Gastrocnemius medialis (tissue), 4 donors: ENCODE results near the gene PTPRM. TPM values are rescaled to one million over a fixed set of nuclear protein-coding genes. Genes with fewer than 3 reads are reported as not detected.

ENCODE experiments used
- ATAC-seq, 2 donors: fragments of 150-250 bp; one replicate each; pipeline ENCODE4 v1.9.1; 2016
- DNase-seq, 2 donors: peaks; one replicate each; pipeline ENCODE4 v3.0.0-alpha.2; 2019
- H3K27ac ChIP-seq, 4 donors: fragments of 200-600 bp; sonication (generic); 1 replicate in 1 of 4; 2 replicates in 3 of 4; pipeline ENCODE4 v1.5.1; 2016 to 2018; ENCODE audit warnings: mild to moderate bottlenecking in 2 of 4, moderate library complexity in 1 of 4
- H3K27me3 ChIP-seq, 3 donors: fragments of 200-600 bp; sonication (generic) in 2 of 3; 1 replicate in 1 of 3; 2 replicates in 2 of 3; pipeline versions ENCODE4 v1.5.1 to v1.6.0; 2016 to 2019; ENCODE audit warnings: mild to moderate bottlenecking in 1 of 3, moderate library complexity in 1 of 3
- H3K36me3 ChIP-seq, 2 donors: fragments of 200-600 bp; sonication (generic) in 1 of 2; one replicate each; pipeline ENCODE4 v1.5.1; 2017 to 2018
- H3K4me1 ChIP-seq, 2 donors: fragments of 200-600 bp; sonication (generic) in 1 of 2; one replicate each; pipeline ENCODE4 v1.5.1; 2016 to 2017; ENCODE audit warnings: mild to moderate bottlenecking in 2 of 2
- H3K4me3 ChIP-seq, 4 donors: fragments of 200-600 bp; sonication (generic) in 3 of 4; 1 replicate in 1 of 4; 2 replicates in 3 of 4; pipeline ENCODE4 v1.5.1; 2016 to 2019; ENCODE audit warnings: mild to moderate bottlenecking in 2 of 4
- H3K9me3 ChIP-seq, 3 donors: fragments of 200-600 bp; sonication (generic) in 2 of 3; 1 replicate in 1 of 3; 2 replicates in 2 of 3; pipeline ENCODE4 v1.5.1; 2016 to 2019
- POLR2A ChIP-seq, 2 donors: fragments of 450-650 bp; IDR thresholded peaks; one replicate each; pipeline ENCODE4 v1.6.1; 2017; ENCODE audit warnings: antibody characterized with exemption in 2 of 2, mild to moderate bottlenecking in 2 of 2, moderate library complexity in 2 of 2
- in situ Hi-C, 4 donors: fragments of 200-750 bp; cut with MboI; loops; one replicate each; pipeline versions ENCODE4 v1.15.0 to v1.8.0; 2017; ENCODE audit warnings: low sequenced_read_pairs in 4 of 4
- intact Hi-C: fragments of 100-400 bp; cut with DNase I; formaldehyde crosslinking; loops from one replicate; pipeline ENCODE4 v1.15.1; 2023; ENCODE audit warnings: low total_unique reads
- total RNA-seq, 4 donors: library from RNA; depleted of rRNA; stranded (reverse); fragments of >200 nt; gene quantifications; one replicate each; pipeline versions ENCODE4 v1.1.0 to v1.2.3, GENCODE V29; 2016
- TF ChIP-seq, protein P1 (sequence below), 5 experiments: fragments of 450-650 bp in 3 of 5; fragments of 200-600 bp in 2 of 5; sonication (generic) in 2 of 5; IDR thresholded peaks in 4 of 5; conservative IDR thresholded peaks in 1 of 5; 1 replicate in 4 of 5; 2 replicates in 1 of 5; pipeline ENCODE4 v1.5.1; 2016 to 2019; ENCODE audit warnings: antibody characterized with exemption in 5 of 5, mild to moderate bottlenecking in 3 of 5, moderate library complexity in 3 of 5

The PTPRM gene
- total RNA-seq, 4 donors from 2014 or later: 52.6 to 79.3 (median 63.8) TPM

DNA sequence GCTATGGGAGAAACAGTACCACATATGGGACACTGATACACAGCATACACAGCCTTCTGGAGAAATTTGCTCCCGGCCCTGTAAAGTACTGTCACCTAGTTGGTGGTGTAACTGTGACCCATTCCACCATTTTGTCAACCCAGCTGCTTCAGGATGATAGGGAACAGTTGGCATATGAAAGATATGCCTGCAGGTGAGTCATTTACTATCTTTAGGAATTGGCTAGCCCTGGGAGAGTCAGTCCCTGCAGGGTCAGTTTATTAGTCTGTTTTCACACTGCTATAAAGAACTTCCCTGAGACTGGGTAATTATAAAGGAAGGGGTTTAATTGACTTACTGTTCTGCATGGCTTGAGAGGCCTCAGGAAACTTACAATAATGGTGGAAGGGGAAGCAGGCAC is 30.0 kb upstream of the PTPRM start:
- Histone ChIP-seq H3K4me3 (no peak overlapping the region), H3K9me3 (no peaks in the 10 kb centered on the region), H3K4me1 (peaks cover 4 to 8% of the 10 kb centered on the region in 2 donors), H3K27me3 (no peaks in the 10 kb centered on the region), H3K27ac (no peak overlapping the region), H3K36me3 (no peaks in the 10 kb centered on the region)
- in situ Hi-C loops (loop anchor here in 1 of 4 donors (25.0 kb wide), 1 partner anchor 100 kb away; no protein-coding TSS in a partner anchor), intact Hi-C loops (no loop called here)
- TF ChIP-seq POLR2A (IDR thresholded peaks at IDR 0.05): no peak
- peak in 1 of 2 donors; percentile 17 for DNase-seq
- ATAC-seq: peak; percentile 78 to 99

DNA sequence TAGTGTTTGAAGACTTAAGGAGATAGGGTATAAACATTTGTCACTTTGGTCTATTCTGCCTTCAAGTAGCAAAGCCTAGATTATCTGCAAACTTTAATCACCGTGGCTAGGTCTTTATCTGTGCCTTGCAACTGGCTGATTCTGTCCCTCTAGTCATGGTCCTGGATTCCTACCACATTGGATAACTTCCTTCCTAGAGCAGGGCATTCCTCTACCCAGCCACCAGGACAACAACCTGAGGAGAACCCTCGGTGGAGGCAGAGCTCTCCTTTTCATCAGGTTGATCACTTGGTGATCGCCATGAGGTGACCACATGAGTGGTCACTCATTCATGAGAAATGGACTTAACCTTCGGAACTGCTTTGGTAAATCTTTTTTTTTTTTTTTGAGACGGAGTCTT is 25.3 kb upstream of the PTPRM start:
- no peak for TF ChIP-seq POLR2A (IDR thresholded peaks at IDR 0.05)
- TF ChIP-seq, protein P1, sequence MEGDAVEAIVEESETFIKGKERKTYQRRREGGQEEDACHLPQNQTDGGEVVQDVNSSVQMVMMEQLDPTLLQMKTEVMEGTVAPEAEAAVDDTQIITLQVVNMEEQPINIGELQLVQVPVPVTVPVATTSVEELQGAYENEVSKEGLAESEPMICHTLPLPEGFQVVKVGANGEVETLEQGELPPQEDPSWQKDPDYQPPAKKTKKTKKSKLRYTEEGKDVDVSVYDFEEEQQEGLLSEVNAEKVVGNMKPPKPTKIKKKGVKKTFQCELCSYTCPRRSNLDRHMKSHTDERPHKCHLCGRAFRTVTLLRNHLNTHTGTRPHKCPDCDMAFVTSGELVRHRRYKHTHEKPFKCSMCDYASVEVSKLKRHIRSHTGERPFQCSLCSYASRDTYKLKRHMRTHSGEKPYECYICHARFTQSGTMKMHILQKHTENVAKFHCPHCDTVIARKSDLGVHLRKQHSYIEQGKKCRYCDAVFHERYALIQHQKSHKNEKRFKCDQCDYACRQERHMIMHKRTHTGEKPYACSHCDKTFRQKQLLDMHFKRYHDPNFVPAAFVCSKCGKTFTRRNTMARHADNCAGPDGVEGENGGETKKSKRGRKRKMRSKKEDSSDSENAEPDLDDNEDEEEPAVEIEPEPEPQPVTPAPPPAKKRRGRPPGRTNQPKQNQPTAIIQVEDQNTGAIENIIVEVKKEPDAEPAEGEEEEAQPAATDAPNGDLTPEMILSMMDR (IDR thresholded peaks at IDR 0.05 in 4 of 5, conservative IDR thresholded peaks at IDR 0.05 in 1 of 5): no peak

DNA sequence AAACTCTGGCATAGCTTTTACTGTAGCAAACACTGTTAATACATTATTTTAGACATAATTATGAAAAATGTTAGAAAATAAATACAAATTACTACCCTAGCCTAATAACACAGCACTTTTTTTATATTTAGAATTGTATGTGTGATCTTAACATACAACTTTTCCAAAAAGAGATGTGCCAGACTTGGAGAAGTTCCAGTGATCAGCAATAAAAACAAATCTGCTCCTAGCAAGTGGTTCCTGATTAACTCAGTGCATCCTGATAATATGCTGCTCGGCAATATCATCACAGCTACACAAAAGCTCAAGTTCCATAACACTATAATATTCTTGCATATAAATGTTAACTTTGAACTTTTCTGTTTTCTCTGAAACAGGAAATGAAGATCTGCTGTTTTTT is 22.4 kb upstream of the PTPRM start:
- TF ChIP-seq, protein P1 (IDR thresholded peaks at IDR 0.05 in 4 of 5, conservative IDR thresholded peaks at IDR 0.05 in 1 of 5): no peak
- TF ChIP-seq POLR2A (IDR thresholded peaks at IDR 0.05): no peak
- Histone ChIP-seq H3K27me3 (no peaks in the 10 kb centered on the region), H3K4me1 (no peaks in the 10 kb centered on the region), H3K36me3 (no peaks in the 10 kb centered on the region), H3K4me3 (no peak overlapping the region), H3K9me3 (no peaks in the 10 kb centered on the region), H3K27ac (no peak overlapping the region)
- in situ Hi-C loops (loop anchor here in 1 of 4 donors (25.0 kb wide), 1 partner anchor 107 kb away; no protein-coding TSS in a partner anchor), intact Hi-C loops (loop anchor here (5.0 kb wide), 1 partner anchor 53 kb away; no protein-coding TSS in a partner anchor)
- no peak for DNase-seq
- ATAC-seq: no peak

More for the DNA sequence above, 25.3 kb upstream of the PTPRM start:
- peaks cover 4 to 8% of the 10 kb centered on the region in 2 donors for H3K4me1 ChIP-seq
- H3K27ac ChIP-seq: no peak overlapping the region
- no peaks in the 10 kb centered on the region for H3K9me3 ChIP-seq
- H3K36me3 ChIP-seq: no peaks in the 10 kb centered on the region
- in situ Hi-C loops (loop anchor here in 1 of 4 donors (25.0 kb wide), 1 partner anchor 105 kb away; no protein-coding TSS in a partner anchor), intact Hi-C loops (no loop called here)
- no peak overlapping the region for H3K4me3 ChIP-seq
- ATAC-seq: no peak
- H3K27me3 ChIP-seq: no peaks in the 10 kb centered on the region
- no peak for DNase-seq

DNA sequence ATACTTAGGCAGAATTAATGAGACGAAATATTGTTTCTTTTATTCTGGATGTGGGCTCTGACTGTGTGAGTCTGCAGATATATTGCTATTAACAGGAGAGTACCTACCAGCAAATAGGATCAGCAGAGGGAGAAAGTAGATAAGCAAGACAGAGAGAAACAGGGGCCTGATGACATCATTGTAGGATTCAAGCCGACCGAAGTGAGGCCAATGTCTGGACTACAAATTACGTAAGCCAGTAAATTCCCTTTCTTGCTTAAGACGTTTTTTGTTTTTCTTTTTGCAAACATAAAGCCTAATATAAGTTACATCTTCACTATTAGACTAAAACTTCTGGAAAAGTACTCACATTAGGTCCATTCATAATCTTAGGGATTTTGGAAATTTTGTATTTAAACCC is 21.4 kb upstream of the PTPRM start:
- in situ Hi-C loops (loop anchor here in 1 of 4 donors (25.0 kb wide), 1 partner anchor 108 kb away; no protein-coding TSS in a partner anchor), intact Hi-C loops (loop anchor here (5.0 kb wide), 1 partner anchor 52 kb away; no protein-coding TSS in a partner anchor)
- H3K27me3 ChIP-seq: no peaks in the 10 kb centered on the region
- no peaks in the 10 kb centered on the region for H3K4me1 ChIP-seq
- TF ChIP-seq POLR2A (IDR thresholded peaks at IDR 0.05): no peak
- TF ChIP-seq, protein P1 (IDR thresholded peaks at IDR 0.05 in 4 of 5, conservative IDR thresholded peaks at IDR 0.05 in 1 of 5): no peak
- DNase-seq: no peak
- no peak overlapping the region for H3K27ac ChIP-seq
- H3K36me3 ChIP-seq: no peaks in the 10 kb centered on the region
- no peaks in the 10 kb centered on the region for H3K9me3 ChIP-seq
- ATAC-seq: no peak
- H3K4me3 ChIP-seq: no peak overlapping the region

DNA sequence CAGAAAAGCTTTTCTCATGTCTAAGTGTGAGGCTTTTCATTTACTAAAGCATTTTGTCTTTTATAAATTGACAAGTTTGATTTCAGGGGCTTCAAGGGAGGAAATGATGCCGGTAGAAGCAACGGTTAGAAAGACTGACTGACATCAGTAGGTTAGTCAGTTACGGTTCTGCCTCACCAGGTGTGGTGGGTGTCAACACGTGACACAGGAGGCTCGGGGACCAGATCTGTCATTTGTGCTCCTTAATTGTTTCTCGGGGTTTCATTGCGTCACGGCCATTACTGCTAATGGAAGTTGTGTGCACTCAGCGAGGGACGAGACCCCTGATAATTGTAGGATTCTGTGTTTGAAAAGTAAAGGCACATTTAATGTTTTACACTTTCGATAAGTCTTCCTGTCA is 18.9 kb upstream of the PTPRM start:
- Histone ChIP-seq H3K36me3 (no peaks in the 10 kb centered on the region), H3K27ac (no peak overlapping the region), H3K9me3 (no peaks in the 10 kb centered on the region), H3K4me3 (no peak overlapping the region), H3K27me3 (no peaks in the 10 kb centered on the region), H3K4me1 (no peaks in the 10 kb centered on the region)
- TF ChIP-seq POLR2A (IDR thresholded peaks at IDR 0.05): no peak
- in situ Hi-C loops (loop anchor here in 1 of 4 donors (25.0 kb wide), 1 partner anchor 111 kb away; no protein-coding TSS in a partner anchor), intact Hi-C loops (loop anchor here (5.0 kb wide), 1 partner anchor 49 kb away; no protein-coding TSS in a partner anchor)
- DNase-seq (no peak), ATAC-seq (no peak)
